ENCODE measurements around the gene EMSY.

DNA sequence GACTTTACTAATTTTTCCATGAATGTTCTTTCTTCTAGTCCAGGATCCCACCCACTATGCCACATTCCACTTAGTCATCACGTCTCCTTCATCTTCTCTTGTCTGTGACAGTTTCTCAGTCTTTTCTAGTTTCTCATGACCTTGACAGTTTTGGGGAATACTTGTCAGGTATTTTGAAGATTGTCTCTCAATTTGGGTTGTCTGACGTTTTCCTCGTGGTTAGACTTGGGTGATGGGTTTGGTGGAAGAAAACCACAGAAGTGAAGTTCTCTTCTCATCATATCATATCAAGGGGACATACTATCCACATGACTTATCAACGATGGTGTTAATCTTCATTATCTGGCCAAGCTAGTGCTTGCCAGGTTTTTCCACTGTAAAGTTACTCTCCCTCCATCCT is 123.3 kb downstream of the EMSY start:
- TF ChIP-seq CTCF (IDR thresholded peaks at IDR 0.05) = no peak
- no peak for TF ChIP-seq POLR2AphosphoS5 (IDR thresholded peaks at IDR 0.05)
- TF ChIP-seq EP300 (IDR thresholded peaks at IDR 0.05) = no peak

All from sigmoid colon (tissue), 4 donors.